Kidney glomerular epithelial cell (primary cell): ENCODE measurements around the gene SIRT7.
"Not testable (repeated sequence)": the region's sequence is repeated elsewhere in the genome, so short reads cannot be mapped to it uniquely, and the experiment has no call there.

Experiments
- DNase-seq: peaks from one replicate; lab custom pipeline; 2025; lab: John Stamatoyannopoulos, UW

SIRT7 gene

DNA sequence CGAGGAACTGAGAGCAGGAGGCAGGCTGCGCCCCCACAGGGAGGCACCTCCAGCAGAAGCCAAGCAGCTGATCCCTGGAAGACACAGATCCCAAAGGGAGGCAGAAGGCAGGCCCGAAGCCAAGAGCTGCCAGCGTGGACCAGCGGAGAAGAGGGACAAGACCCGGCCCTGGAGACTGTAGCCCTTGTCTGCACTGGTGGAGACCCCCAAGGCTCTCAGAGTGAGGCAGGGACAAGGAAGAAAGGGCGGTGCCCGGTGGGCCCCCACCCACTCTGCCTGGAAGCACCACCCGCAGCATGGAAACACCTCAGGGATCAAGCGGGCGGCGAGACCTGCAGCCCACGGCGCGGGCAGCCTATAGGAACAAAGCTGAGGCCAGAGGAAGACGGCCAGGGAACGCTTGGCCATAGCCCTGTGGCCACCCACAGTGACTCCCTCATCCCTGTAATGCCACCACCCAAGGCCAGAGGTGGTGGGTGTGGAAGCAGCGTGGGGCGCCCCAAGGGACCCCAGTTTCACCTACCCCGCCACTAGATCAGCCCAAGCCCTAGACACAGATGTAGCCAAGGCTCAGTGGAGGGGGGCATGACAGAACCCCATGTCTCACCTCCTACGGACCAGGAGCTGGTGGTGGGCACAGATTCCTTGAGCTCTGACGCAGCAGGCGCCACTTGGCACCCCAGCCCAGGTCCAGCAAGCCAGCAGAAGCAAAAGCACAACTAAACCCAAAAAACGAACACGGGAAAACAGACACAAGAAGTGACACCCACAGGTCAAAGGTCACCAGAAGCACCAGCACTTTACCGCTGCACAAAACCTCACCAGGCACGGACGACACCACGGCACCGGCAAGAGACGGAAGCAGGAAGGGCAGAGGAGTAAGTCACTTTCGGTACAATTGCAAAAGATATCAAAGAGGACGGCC is 2.9 kb upstream of the SIRT7 start:
- no peak for DNase-seq

GRCh38 chr17:81918832-81919545 is 1.0 kb upstream of the SIRT7 start:
- DNase-seq = no peak

DNA sequence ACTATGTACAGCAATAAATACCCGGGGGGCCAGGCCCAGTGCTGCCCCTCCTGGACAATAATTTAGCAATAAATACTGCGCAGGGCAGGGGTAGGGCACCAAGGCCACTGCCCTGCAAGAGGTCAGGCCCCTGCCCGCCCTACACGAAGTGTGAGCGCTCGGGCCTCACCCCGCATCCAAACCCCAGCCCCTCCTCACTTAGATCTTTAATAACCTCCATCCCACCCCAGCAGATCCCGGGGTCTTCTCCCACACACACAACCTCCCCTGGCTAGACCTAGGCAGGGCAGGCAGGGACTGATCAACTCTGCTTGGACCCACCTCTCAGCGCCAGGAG is 325 bp upstream of the SIRT7 start:
- not testable (repeated sequence) for DNase-seq

GRCh38 chr17:81916234-81917001 is 1.6 kb downstream of the SIRT7 start:
- peak; percentile 4 for DNase-seq

GRCh38 chr17:81915331-81915730 is 2.6 kb downstream of the SIRT7 start:
- no peak for DNase-seq

DNA sequence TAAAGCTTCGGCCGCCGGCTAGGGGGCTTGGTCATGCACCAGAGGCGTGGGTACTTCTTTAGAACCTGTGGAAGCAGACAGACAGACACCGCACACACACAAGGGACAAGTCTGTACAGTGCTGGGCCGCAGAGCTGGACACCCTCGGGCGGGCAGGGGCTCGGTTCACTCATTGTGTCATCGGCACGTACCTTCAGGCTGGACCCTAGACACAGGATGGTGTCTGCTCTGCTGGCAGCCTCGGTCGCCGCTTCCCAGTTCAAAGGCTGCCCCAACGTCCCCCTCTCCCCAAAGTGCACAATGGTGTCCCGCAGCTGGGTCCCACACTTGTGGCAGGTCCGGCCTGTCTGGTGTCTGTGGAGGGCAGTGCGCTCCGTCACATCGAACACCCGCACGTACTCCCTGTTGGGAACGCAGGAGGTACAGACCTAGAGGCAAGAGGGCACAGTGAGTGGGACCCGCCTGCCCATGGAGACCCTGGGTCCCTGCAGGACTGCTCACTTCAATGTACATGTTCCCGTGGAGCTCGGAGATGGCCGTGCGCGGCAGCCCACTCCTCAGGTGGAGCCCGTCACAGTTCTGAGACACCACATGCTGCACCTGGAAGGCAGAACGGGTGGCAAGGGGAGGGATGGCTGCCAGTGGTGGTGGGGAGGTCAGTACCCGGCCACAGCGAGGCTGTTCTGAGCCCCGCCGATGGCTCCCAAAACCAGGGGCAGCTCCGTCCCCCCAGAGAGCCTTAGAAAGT is 3.7 kb downstream of the SIRT7 start:
- no peak for DNase-seq

- no peak for DNase-seq
These were observed 4.4 kb downstream of the SIRT7 start for GRCh38 chr17:81913394-81914102.

GRCh38 chr17:81912441-81913309 is 5.3 kb downstream of the SIRT7 start:
- no peak for DNase-seq

DNA sequence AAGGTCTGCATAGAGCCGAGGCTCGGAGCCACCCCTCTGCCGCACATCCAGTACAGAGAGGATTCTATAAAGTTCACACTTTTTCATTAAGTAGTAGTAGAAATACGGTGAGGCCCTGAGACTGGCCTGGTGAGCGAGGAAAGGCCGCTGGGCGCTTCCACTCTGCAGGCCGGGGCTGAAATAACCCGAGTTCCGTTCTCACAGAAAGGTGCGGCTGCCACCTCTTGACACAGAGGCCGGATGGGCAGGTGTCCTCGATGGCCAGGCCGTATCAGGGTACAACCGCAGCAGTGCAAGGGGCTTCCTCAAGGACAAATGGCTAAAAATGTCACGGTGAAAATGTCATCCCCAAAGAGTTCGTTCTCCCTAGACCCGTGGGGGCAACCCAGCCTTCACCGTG is 6.0 kb downstream of the SIRT7 start:
- no peak for DNase-seq

DNA sequence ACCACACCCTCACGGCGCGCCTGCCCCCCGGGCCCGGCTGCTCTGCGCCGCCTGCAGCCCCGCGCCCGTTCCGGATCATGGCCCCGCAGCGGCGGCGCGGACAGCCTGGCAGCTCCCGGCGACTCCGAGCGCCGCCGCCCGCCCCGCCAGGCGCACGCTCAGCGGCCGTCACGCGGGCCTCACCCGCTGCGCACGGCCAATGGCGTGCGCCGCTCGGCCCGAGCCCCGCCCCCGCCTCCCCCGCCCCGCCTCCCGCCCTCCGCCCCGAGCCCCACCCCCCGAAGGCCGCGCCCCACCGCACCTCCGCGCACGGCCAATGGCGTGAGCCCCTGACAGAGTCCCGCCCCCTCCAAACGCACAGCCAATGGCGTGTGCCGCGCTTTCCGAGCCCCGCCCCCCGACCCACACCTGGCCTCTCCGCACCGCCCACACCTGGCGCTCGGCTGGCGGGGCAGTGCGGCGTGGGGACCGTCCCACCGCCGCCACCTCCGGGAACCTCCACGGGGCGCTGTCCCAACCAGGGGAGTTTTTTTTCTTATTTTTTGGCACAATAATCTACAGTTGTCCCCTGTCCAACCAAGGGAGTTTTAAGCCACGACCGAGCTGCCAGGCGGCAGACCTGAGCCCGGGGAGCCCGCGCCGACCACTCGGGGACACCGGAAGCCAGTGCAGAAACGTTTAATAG is 6.6 kb downstream of the SIRT7 start, which contains the start of gene PCYT2:
PCYT2 (minus strand) TSS at position 123 of the 685 bp plus-strand sequence; CDS start at position 79, 44 bp downstream.
- DNase-seq = peak; percentile 48

GRCh38 chr17:81910840-81911276 is 7.1 kb downstream of the SIRT7 start:
- DNase-seq = no peak

DNA sequence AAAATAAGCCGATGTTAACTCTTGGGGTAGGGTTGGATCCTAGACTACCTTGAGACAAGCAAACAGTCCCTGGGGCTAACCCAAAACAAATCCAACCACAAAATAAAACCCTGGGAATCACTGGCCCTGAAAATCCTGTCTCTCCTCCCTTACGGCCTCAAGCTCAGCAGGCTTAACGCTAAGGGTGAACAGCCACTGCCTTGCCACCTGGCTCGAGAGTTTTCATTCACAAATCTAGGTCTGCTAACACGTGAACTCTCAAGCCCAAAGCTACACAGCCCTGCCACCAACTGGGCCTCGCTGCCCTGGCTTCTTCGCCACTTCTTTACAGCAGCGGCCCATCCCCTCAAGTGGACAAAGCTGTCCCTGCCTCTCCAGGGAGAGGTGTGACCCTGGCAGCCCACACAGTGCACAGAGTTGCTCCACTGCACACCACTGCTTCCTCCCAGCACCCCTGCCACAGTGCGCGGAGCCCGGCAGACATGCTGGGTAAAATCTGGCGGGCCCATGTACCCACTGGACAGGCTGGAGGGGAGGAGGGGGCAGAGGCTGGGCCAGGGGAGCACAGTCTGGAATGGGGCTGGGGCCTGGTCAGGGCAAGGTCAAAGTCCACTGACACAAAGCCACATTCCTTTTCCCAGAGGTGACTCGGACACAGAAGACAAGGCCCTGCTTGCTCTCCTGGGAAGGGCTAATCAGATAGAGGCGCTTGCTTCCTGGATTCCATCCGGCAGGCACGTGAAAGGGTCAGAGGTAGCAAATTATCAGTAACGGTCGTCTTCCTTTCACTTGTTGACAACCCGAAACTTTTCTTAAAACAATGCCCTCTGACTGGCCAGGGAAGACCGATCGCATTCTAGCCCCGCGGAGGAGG is 7.8 kb downstream of the SIRT7 start:
- peak; percentile 31 for DNase-seq

GRCh38 chr17:81909231-81909630 is 8.7 kb downstream of the SIRT7 start:
- DNase-seq = no peak

DNA sequence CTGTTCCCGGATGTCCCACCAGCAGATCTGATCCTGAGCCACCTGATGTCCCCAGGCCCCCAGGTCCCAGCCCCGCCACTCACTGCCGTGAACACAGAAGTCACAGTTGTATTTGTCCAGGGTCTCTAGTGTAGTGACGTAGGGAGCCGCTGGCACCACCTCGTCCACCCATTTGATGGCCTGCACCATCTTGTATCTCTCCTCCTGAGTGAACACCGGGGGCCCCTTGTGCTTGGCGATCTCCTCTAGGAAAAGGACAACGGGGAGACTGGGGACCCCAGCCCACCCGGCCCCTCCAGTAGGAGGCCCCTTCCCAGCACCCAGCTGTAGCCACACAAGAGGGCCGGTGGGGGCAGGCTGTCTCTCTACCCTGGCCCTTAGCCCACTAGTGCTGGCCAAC is 9.2 kb downstream of the SIRT7 start:
- DNase-seq = no peak

- DNase-seq = no peak
These were observed 10.5 kb downstream of the SIRT7 start for GRCh38 chr17:81907219-81908145.

DNA sequence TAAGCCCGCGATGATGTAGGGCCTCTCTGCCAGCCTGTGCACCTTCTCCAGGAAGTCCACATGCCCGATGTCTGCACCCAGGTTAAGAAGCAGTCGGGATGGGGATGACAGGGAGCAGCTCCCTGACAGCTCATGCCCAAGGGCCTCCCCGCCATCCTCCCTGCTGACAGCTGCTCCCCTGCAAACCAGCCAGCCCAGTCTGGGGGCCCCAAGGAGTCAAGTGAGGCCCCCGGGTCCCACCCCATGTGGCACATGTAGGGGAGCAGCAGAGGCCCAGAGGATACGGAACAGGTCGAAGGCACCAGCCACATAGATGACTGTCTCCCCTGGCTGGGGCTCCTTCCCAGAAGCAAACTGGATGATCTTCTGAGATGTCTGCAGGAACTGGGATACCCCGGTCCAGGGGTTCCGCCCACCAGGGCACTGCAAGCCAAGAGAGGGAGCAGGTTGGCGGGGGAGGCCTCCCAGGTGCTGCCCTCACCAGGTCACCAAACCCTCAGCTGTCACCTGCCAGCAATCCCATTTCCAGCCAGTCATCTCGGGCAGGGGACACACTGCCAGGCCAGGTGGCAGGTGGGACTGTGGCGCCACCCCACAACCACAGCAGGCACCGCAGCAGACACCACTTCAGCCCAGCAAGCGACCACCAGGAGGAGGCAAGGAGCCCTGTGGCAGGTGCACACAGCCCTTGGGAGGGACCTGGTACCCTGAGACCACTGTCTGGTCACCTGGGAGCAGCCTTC is 11.3 kb downstream of the SIRT7 start:
- no peak for DNase-seq

GRCh38 chr17:81905993-81906392 is 12.0 kb downstream of the SIRT7 start:
- no peak for DNase-seq
